Lower lobe of right lung (tissue), 2 donors: ENCODE results near the gene HLF. TPM values are rescaled to one million over a fixed set of nuclear protein-coding genes. Genes with fewer than 3 reads are reported as not detected.

Source experiments
- ATAC-seq, 2 donors: fragments of 200-7000 bp; cut with Tn5 transposase; one replicate each; pipeline ENCODE4 v1.9.1; 2020 to 2022; ENCODE audit warnings: mild to moderate bottlenecking in 2 of 2, moderate library complexity in 2 of 2
- DNase-seq: peaks from one replicate; pipeline ENCODE4 v3.0.0-alpha.2; 2020
- H3K27ac ChIP-seq: fragments of 200-600 bp; one replicate; pipeline ENCODE4 v1.8.0; 2022
- H3K27me3 ChIP-seq: fragments of 200-600 bp; one replicate; pipeline ENCODE4 v1.8.0; 2022; ENCODE audit warnings: low read depth
- H3K36me3 ChIP-seq: fragments of 200-600 bp; one replicate; pipeline ENCODE4 v1.8.0; 2022; ENCODE audit warnings: mild to moderate bottlenecking
- H3K4me1 ChIP-seq: fragments of 200-600 bp; one replicate; pipeline ENCODE4 v1.8.0; 2022
- H3K4me3 ChIP-seq: fragments of 200-600 bp; one replicate; pipeline ENCODE4 v1.8.0; 2022; ENCODE audit warnings: mild to moderate bottlenecking
- H3K9me3 ChIP-seq: fragments of 200-600 bp; one replicate; pipeline ENCODE4 v1.8.0; 2022
- CTCF ChIP-seq: fragments of 200-600 bp; IDR thresholded peaks from one replicate; pipeline ENCODE4 v1.8.0; 2022; ENCODE audit warnings: antibody characterized with exemption, mild to moderate bottlenecking
- intact Hi-C: fragments of 100-400 bp; cut with DNase I; formaldehyde crosslinking; loops from one replicate; pipeline ENCODE4 v1.11.0; 2022
- total RNA-seq: library from RNA; stranded (reverse); fragmentation: NEBNext Ultra II Directional; extraction: Animal tissue kit (Norgen Biotek cat#: 25700); gene quantifications from one replicate; pipeline ENCODE4 v1.2.1, GENCODE V29; 2021
- donor health status: DM: no; HTN: yes; CAD: no; lungs with severe emphysema.

HLF gene
- total RNA-seq, 1 donor from 2014 or later, result 29.4 TPM

- no peak for DNase-seq
- Histone ChIP-seq H3K27ac (no peak overlapping the region), H3K4me3 (no peak overlapping the region), H3K27me3 (no peaks in the 10 kb centered on the region), H3K4me1 (no peaks in the 10 kb centered on the region), H3K36me3 (no peaks in the 10 kb centered on the region), H3K9me3 (no peaks in the 10 kb centered on the region)
- intact Hi-C loops, result no loop called here
- TF ChIP-seq CTCF, result no peak
- no peak for ATAC-seq
Observed at GRCh38 chr17:55223524-55223923, 41.2 kb upstream of the HLF start.

- no peak overlapping the region for H3K27ac ChIP-seq
- DNase-seq (no peak), ATAC-seq (no peak)
- H3K27me3 ChIP-seq, result no peaks in the 10 kb centered on the region
- H3K4me3 ChIP-seq, result no peak overlapping the region
- TF ChIP-seq CTCF, result no peak
- intact Hi-C loops, result no loop called here
- no peaks in the 10 kb centered on the region for H3K36me3 ChIP-seq
- H3K4me1 ChIP-seq, result no peaks in the 10 kb centered on the region
- H3K9me3 ChIP-seq, result no peaks in the 10 kb centered on the region
Observed at GRCh38 chr17:55224746-55225145, 40.0 kb upstream of the HLF start.

GRCh38 chr17:55225237-55225636, 39.5 kb upstream of the HLF start:
- intact Hi-C loops, result no loop called here
- DNase-seq, result no peak
- no peak for TF ChIP-seq CTCF
- ATAC-seq, result no peak
- no peak overlapping the region for H3K27ac ChIP-seq
- H3K27me3 ChIP-seq, result no peaks in the 10 kb centered on the region
- H3K4me3 ChIP-seq, result no peak overlapping the region
- no peaks in the 10 kb centered on the region for H3K36me3 ChIP-seq
- H3K4me1 ChIP-seq, result no peaks in the 10 kb centered on the region
- H3K9me3 ChIP-seq, result no peaks in the 10 kb centered on the region

- TF ChIP-seq CTCF, result no peak
- Histone ChIP-seq H3K36me3 (no peaks in the 10 kb centered on the region), H3K9me3 (no peaks in the 10 kb centered on the region), H3K4me3 (no peak overlapping the region), H3K4me1 (no peaks in the 10 kb centered on the region), H3K27me3 (no peaks in the 10 kb centered on the region), H3K27ac (no peak overlapping the region)
- no peak for DNase-seq
- peak; percentile 32 to 55 for ATAC-seq
- intact Hi-C loops, result no loop called here
Observed at GRCh38 chr17:55228683-55229192, 36.0 kb upstream of the HLF start.

- ATAC-seq, result no peak
- H3K27ac ChIP-seq, result no peak overlapping the region
- H3K4me3 ChIP-seq, result no peak overlapping the region
- H3K36me3 ChIP-seq, result no peaks in the 10 kb centered on the region
- H3K4me1 ChIP-seq, result no peaks in the 10 kb centered on the region
- no peak for DNase-seq
- H3K27me3 ChIP-seq, result no peaks in the 10 kb centered on the region
- TF ChIP-seq CTCF, result no peak
- intact Hi-C loops, result no loop called here
- H3K9me3 ChIP-seq, result no peaks in the 10 kb centered on the region
Observed at GRCh38 chr17:55229276-55229675, 35.5 kb upstream of the HLF start.

GRCh38 chr17:55230716-55231115, 34.0 kb upstream of the HLF start:
- H3K4me1 ChIP-seq, result no peaks in the 10 kb centered on the region
- H3K27me3 ChIP-seq, result no peaks in the 10 kb centered on the region
- no peak overlapping the region for H3K27ac ChIP-seq
- DNase-seq (no peak), ATAC-seq (no peak)
- H3K9me3 ChIP-seq, result no peaks in the 10 kb centered on the region
- H3K4me3 ChIP-seq, result no peak overlapping the region
- TF ChIP-seq CTCF, result no peak
- no peaks in the 10 kb centered on the region for H3K36me3 ChIP-seq
- intact Hi-C loops, result no loop called here
